Activated naive CD4-positive, alpha-beta T cell treated with anti-CD3 and anti-CD28 coated beads, Interleukin-2, amount 50 U/mL, for 24 hours (primary cell): ENCODE results near the gene PRDM16.

Experiments
- H3K27ac Mint-ChIP-seq: one replicate; pipeline ENCODE4 v1.8.0; 2021; ENCODE audit warnings: mild to moderate bottlenecking, mixed read lengths
- H3K27me3 Mint-ChIP-seq: one replicate; pipeline ENCODE4 v1.8.0; 2021; ENCODE audit warnings: mixed read lengths
- H3K36me3 Mint-ChIP-seq: one replicate; pipeline ENCODE4 v1.8.0; 2021; ENCODE audit warnings: mixed read lengths
- H3K4me1 Mint-ChIP-seq: one replicate; pipeline ENCODE4 v1.8.0; 2021; ENCODE audit warnings: mixed read lengths
- H3K4me3 Mint-ChIP-seq: one replicate; pipeline ENCODE4 v1.8.0; 2021; ENCODE audit warnings: mild to moderate bottlenecking, mixed read lengths
- H3K9me3 Mint-ChIP-seq: one replicate; pipeline ENCODE4 v1.8.0; 2021; ENCODE audit warnings: mixed read lengths

PRDM16 gene

DNA sequence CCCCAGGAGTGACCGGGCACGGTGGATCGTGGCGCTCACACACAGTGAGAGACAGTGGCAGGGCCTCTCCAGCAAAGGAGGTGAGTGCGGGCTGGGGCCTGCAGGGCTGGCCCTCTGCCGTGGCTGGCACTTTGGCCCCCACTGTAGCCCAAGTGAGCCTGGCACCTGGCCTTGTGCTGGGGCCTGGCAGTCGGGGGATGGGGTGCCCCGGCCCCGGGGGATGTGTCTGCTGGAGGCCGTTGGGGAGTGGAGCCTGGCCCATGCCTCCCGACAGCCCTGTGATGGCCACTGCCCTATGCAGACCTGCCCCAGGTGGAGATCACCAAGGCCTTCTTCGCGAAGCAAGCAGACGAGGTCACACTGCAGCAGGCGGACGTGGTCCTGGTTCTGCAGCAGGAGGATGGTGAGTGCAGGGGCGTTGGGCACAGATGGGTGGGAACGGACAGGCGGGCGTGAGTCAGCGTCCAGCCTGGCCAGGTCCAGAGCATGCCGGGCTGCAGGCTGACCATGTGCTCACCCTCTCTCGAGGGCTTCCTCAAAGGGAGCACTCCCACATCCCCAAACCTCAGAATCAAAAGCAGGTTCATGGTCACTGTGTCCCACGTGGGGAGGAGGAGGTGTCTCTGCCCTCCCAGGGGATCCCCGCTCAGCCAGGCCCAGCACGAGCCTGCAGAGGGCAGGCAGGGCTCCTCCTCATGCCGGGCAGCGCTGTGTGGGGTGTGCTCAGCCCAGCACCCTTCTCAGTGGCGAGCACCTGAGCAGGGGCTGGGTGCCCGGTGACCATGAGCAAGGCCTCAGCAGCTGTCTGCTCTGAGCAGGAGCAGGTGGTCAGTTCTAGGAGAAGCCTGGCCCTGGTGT, 410.7 kb downstream of the PRDM16 start:
- no peaks in the 10 kb centered on the region for H3K4me1 Mint-ChIP-seq
- H3K36me3 Mint-ChIP-seq = no peaks in the 10 kb centered on the region
- no peak overlapping the region for H3K27ac Mint-ChIP-seq
- no peaks in the 10 kb centered on the region for H3K9me3 Mint-ChIP-seq
- no peaks in the 10 kb centered on the region for H3K27me3 Mint-ChIP-seq
- no peak overlapping the region for H3K4me3 Mint-ChIP-seq

DNA sequence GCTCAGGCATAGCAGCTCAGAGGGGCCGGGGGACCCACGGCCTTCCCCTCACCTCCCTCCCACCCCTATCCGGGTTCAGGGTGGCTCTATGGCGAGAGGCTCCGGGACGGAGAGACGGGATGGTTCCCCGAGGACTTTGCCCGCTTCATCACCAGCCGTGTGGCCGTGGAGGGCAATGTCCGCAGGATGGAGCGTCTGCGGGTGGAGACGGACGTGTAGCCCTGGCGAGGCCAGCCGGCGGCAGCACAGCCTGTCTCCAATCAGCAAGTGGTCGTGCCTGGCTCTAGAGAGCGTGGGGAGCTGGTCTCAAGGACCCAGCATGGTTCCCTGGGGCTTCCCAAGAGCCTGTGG, 411.3 kb downstream of the PRDM16 start:
- Mint-ChIP-seq H3K9me3 (no peaks in the 10 kb centered on the region), H3K27me3 (no peaks in the 10 kb centered on the region), H3K36me3 (no peaks in the 10 kb centered on the region), H3K4me3 (no peak overlapping the region), H3K27ac (no peak overlapping the region), H3K4me1 (no peaks in the 10 kb centered on the region)

- Mint-ChIP-seq H3K4me3 (no peak overlapping the region), H3K4me1 (no peaks in the 10 kb centered on the region), H3K27ac (no peak overlapping the region), H3K36me3 (no peaks in the 10 kb centered on the region), H3K9me3 (no peaks in the 10 kb centered on the region), H3K27me3 (no peaks in the 10 kb centered on the region)
Measured at GRCh38 chr1:3481046-3481445, 412.0 kb downstream of the PRDM16 start.

GRCh38 chr1:3481836-3482375, 412.9 kb downstream of the PRDM16 start:
- Mint-ChIP-seq H3K9me3 (no peaks in the 10 kb centered on the region), H3K27me3 (no peaks in the 10 kb centered on the region)

GRCh38 chr1:3482378-3482849, 413.4 kb downstream of the PRDM16 start:
- Mint-ChIP-seq H3K27me3 (no peaks in the 10 kb centered on the region), H3K9me3 (no peaks in the 10 kb centered on the region), H3K4me3 (no peak overlapping the region), H3K36me3 (no peaks in the 10 kb centered on the region), H3K27ac (no peak overlapping the region), H3K4me1 (no peaks in the 10 kb centered on the region)

More at GRCh38 chr1:3481836-3482375, 412.9 kb downstream of the PRDM16 start:
- Mint-ChIP-seq H3K4me1 (no peaks in the 10 kb centered on the region), H3K4me3 (no peak overlapping the region), H3K27ac (no peak overlapping the region), H3K36me3 (no peaks in the 10 kb centered on the region)

- Mint-ChIP-seq H3K4me3 (no peak overlapping the region), H3K9me3 (no peaks in the 10 kb centered on the region), H3K27ac (no peak overlapping the region), H3K4me1 (no peaks in the 10 kb centered on the region), H3K36me3 (no peaks in the 10 kb centered on the region), H3K27me3 (no peaks in the 10 kb centered on the region)
Measured at GRCh38 chr1:3483380-3483779, 414.4 kb downstream of the PRDM16 start.

DNA sequence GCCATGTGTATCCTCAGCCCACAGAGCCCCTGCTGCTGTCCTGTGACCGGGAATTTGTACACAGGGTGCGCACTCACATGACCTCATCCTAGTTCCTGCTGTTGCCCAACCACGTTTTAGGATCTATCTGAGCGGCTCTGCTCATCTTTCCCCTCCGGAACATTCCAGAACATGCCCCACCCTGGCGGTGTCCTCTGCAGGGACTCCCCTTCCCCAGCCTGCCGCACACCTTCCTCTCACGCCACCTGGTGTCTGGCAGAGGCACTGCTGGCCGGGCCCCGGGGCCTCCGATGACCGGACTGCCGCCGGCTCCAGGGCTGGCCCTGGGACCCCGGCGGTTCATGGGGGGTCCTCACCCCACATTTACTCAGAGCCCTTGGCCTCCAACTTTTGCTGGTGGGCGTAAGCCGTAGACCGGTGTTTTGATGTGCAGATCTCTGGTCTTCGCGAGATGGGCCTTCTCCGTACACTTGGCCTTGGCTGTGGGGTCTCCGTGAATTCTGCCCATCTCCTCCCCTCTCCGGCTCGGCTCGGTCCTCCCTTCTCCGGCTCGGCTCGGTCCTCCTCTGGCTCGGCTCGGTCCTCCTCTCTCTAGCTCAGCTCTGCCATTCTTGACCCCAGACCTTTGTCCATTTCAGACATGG, 414.9 kb downstream of the PRDM16 start:
- no peaks in the 10 kb centered on the region for H3K27me3 Mint-ChIP-seq
- no peaks in the 10 kb centered on the region for H3K4me1 Mint-ChIP-seq
- peaks cover 3% of the 10 kb centered on the region for H3K36me3 Mint-ChIP-seq
- H3K4me3 Mint-ChIP-seq = no peak overlapping the region
- no peak overlapping the region for H3K27ac Mint-ChIP-seq
- H3K9me3 Mint-ChIP-seq = no peaks in the 10 kb centered on the region

- no peaks in the 10 kb centered on the region for H3K4me1 Mint-ChIP-seq
- H3K27ac Mint-ChIP-seq = no peak overlapping the region
Measured at GRCh38 chr1:3485016-3485415, 416.0 kb downstream of the PRDM16 start.

More at GRCh38 chr1:3485016-3485415, 416.0 kb downstream of the PRDM16 start:
- Mint-ChIP-seq H3K27me3 (no peaks in the 10 kb centered on the region), H3K36me3 (peaks cover 3% of the 10 kb centered on the region), H3K4me3 (no peak overlapping the region), H3K9me3 (no peaks in the 10 kb centered on the region)
